ENCODE data around the gene NR2E1. TPM values are rescaled to one million over a fixed set of nuclear protein-coding genes. Genes with fewer than 3 reads are reported as not detected.

NR2E1 gene
- total RNA-seq, 1 donor from 2014 or later: not detected

- Mint-ChIP-seq H3K27me3 (peaks cover 84% of the 10 kb centered on the region), H3K9me3 (ENCODE audit: low read depth) (no peaks in the 10 kb centered on the region), H3K4me1 (ENCODE audit: low read depth) (peaks cover 12% of the 10 kb centered on the region), H3K27ac (no peak overlapping the region), H3K4me3 (ENCODE audit: low read depth) (no peak overlapping the region), H3K36me3 (ENCODE audit: insufficient read depth) (no peaks in the 10 kb centered on the region)
- TF ChIP-seq CTCF (IDR thresholded peaks at IDR 0.05; ENCODE audit: unreplicated experiment): no peak
- DNase-seq (ENCODE audit: low spot score, unreplicated experiment): no peak
Measured at GRCh38 chr6:108180266-108180665, 14.4 kb downstream of the NR2E1 start.

GRCh38 chr6:108180776-108181175, 15.0 kb downstream of the NR2E1 start:
- H3K27me3 Mint-ChIP-seq: peaks cover 84% of the 10 kb centered on the region
- peaks cover 7% of the 10 kb centered on the region for H3K4me1 Mint-ChIP-seq (ENCODE audit: low read depth)
- H3K9me3 Mint-ChIP-seq (ENCODE audit: low read depth): no peaks in the 10 kb centered on the region
- H3K27ac Mint-ChIP-seq: no peak overlapping the region
- H3K36me3 Mint-ChIP-seq (ENCODE audit: insufficient read depth): no peaks in the 10 kb centered on the region
- no peak for TF ChIP-seq CTCF (IDR thresholded peaks at IDR 0.05; ENCODE audit: unreplicated experiment)
- H3K4me3 Mint-ChIP-seq (ENCODE audit: low read depth): no peak overlapping the region
- no peak for DNase-seq (ENCODE audit: low spot score, unreplicated experiment)

GRCh38 chr6:108186226-108186625, 20.4 kb downstream of the NR2E1 start:
- Mint-ChIP-seq H3K27ac (no peak overlapping the region), H3K27me3 (peaks cover 66% of the 10 kb centered on the region), H3K36me3 (ENCODE audit: insufficient read depth) (no peaks in the 10 kb centered on the region), H3K4me3 (ENCODE audit: low read depth) (no peak overlapping the region), H3K4me1 (ENCODE audit: low read depth) (peaks cover 3% of the 10 kb centered on the region), H3K9me3 (ENCODE audit: low read depth) (no peaks in the 10 kb centered on the region)
- DNase-seq (ENCODE audit: low spot score, unreplicated experiment): no peak
- no peak for TF ChIP-seq CTCF (IDR thresholded peaks at IDR 0.05; ENCODE audit: unreplicated experiment)

GRCh38 chr6:108187519-108187918, 21.7 kb downstream of the NR2E1 start:
- peaks cover 3% of the 10 kb centered on the region for H3K4me1 Mint-ChIP-seq (ENCODE audit: low read depth)
- no peaks in the 10 kb centered on the region for H3K9me3 Mint-ChIP-seq (ENCODE audit: low read depth)
- H3K4me3 Mint-ChIP-seq (ENCODE audit: low read depth): no peak overlapping the region
- no peak for TF ChIP-seq CTCF (IDR thresholded peaks at IDR 0.05; ENCODE audit: unreplicated experiment)
- peaks cover 65% of the 10 kb centered on the region for H3K27me3 Mint-ChIP-seq
- H3K36me3 Mint-ChIP-seq (ENCODE audit: insufficient read depth): no peaks in the 10 kb centered on the region
- DNase-seq (ENCODE audit: low spot score, unreplicated experiment): no peak
- H3K27ac Mint-ChIP-seq: no peak overlapping the region

GRCh38 chr6:108193131-108193530, 27.3 kb downstream of the NR2E1 start:
- DNase-seq (ENCODE audit: low spot score, unreplicated experiment): no peak
- no peak for TF ChIP-seq CTCF (IDR thresholded peaks at IDR 0.05; ENCODE audit: unreplicated experiment)
- no peaks in the 10 kb centered on the region for H3K4me1 Mint-ChIP-seq (ENCODE audit: low read depth)
- no peak overlapping the region for H3K27ac Mint-ChIP-seq
- H3K36me3 Mint-ChIP-seq (ENCODE audit: insufficient read depth): no peaks in the 10 kb centered on the region
- H3K9me3 Mint-ChIP-seq (ENCODE audit: low read depth): no peaks in the 10 kb centered on the region
- peaks cover 41% of the 10 kb centered on the region for H3K27me3 Mint-ChIP-seq
- no peak overlapping the region for H3K4me3 Mint-ChIP-seq (ENCODE audit: low read depth)
